Natural killer cell (primary cell): Measurements from ENCODE around the gene C12orf43. TPM values are rescaled to one million over a fixed set of nuclear protein-coding genes. Genes with fewer than 3 reads are reported as not detected.

ENCODE experiments used
- ATAC-seq, 3 donors: fragments of 150-1000 bp in 2 of 3; fragments of 200-7000 bp in 1 of 3; cut with Tn5 transposase; 1 replicate in 1 of 3; 2 replicates in 2 of 3; pipeline ENCODE4 v1.10.0; 2021; ENCODE audit warnings: mild to moderate bottlenecking in 2 of 3, moderate library complexity in 2 of 3
- DNase-seq, 2 donors: peaks; one replicate each; pipeline versions ENCODE4 v3.0.0 to v3.0.0-alpha.2; 2013 to 2021; ENCODE audit warnings: mixed read lengths in 1 of 2
- H3K27ac ChIP-seq: one replicate; pipeline ENCODE4 v1.5.1; 2013; ENCODE audit warnings: mild to moderate bottlenecking, low read length
- H3K27me3 ChIP-seq: one replicate; pipeline ENCODE4 v1.6.1; 2013; ENCODE audit warnings: low read length; ENCODE audit not compliant: control insufficient read depth, insufficient read depth
- H3K36me3 ChIP-seq: one replicate; pipeline ENCODE4 v1.6.1; 2013; ENCODE audit warnings: low read length; ENCODE audit not compliant: control insufficient read depth, insufficient read depth
- H3K4me1 ChIP-seq: one replicate; pipeline ENCODE4 v1.6.1; 2013; ENCODE audit warnings: low read length; ENCODE audit not compliant: control insufficient read depth, insufficient read depth
- H3K4me3 ChIP-seq: one replicate; pipeline ENCODE4 v1.5.1; 2013; ENCODE audit warnings: low read length
- H3K9me3 ChIP-seq: one replicate; pipeline ENCODE4 v1.6.1; 2013; ENCODE audit warnings: low read length; ENCODE audit not compliant: control insufficient read depth, insufficient read depth
- H3K27ac Mint-ChIP-seq, 2 donors: one replicate each; pipeline ENCODE4 v1.8.0; 2022; ENCODE audit warnings: mild to moderate bottlenecking in 2 of 2, mixed read lengths in 2 of 2, moderate library complexity in 1 of 2
- H3K27me3 Mint-ChIP-seq, 2 donors: one replicate each; pipeline ENCODE4 v1.8.0; 2022; ENCODE audit warnings: low read depth in 2 of 2, mixed read lengths in 2 of 2
- H3K36me3 Mint-ChIP-seq: one replicate; pipeline ENCODE4 v1.8.0; 2022; ENCODE audit warnings: mixed read lengths
- H3K4me1 Mint-ChIP-seq, 2 donors: one replicate each; pipeline ENCODE4 v1.8.0; 2022; ENCODE audit warnings: mixed read lengths in 2 of 2
- H3K4me3 Mint-ChIP-seq: one replicate; pipeline ENCODE4 v1.8.0; 2022; ENCODE audit warnings: mild to moderate bottlenecking, moderate library complexity, mixed read lengths
- H3K9me3 Mint-ChIP-seq, 2 donors: one replicate each; pipeline ENCODE4 v1.8.0; 2022; ENCODE audit warnings: mixed read lengths in 2 of 2
- WGBS: methylation state at CpG from one replicate; pipeline ENCODE4 v1.1.7; 2013; ENCODE audit warnings: missing lambda C conversion rate; ENCODE audit not compliant: insufficient coverage; 5-methylcytosine and 5-hydroxymethylcytosine counted together
- intact Hi-C: fragments of 100-400 bp; cut with micrococcal nuclease; formaldehyde crosslinking; loops from one replicate; pipeline ENCODE4 v1.14.2; 2022
- total RNA-seq, 4 donors: library from RNA; stranded (reverse); fragments of 120-200 nt in 1 of 4; gene quantifications; one replicate each; pipeline versions ENCODE4 v1.2.3 to v1.2.4, GENCODE V29; 2013 to 2022
- TF ChIP-seq, protein P1 (sequence below): fragments of 200-600 bp; IDR thresholded peaks from one replicate; pipeline ENCODE4 v1.8.0; 2022; ENCODE audit warnings: antibody characterized with exemption

C12orf43 gene
- total RNA-seq, 3 donors from 2014 or later (not counting 1 experiment from before 2014, with no cell fraction given), result 16.0 to 19.9 (median 18.0) TPM

DNA sequence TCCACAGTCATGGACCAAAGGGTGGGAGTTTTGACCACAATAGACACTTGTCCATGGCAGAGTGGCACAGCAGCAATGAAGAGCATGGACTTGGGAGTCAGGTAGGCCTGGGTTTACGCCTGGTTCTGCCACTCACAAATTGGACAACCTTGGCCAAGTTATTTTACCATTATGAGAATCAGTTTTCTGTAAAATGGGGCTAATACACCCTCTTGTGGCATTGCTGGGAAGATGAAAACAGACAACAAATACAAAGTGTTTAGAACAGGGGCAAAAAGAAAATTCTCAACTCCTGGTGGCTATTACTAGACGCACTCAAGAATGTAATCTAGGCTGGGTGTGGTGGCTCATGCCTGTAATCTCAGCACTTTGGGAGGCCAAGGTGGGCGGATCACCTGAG lies 2.6 kb downstream of the C12orf43 start:
- H3K4me3 ChIP-seq, result no peak overlapping the region
- Mint-ChIP-seq H3K27me3 (no peaks in the 10 kb centered on the region), H3K36me3 (no peaks in the 10 kb centered on the region), H3K4me3 (peak overlapping the region; percentile 17), H3K4me1 (peaks cover 10 to 19% of the 10 kb centered on the region in 2 donors), H3K27ac (no peak overlapping the region), H3K9me3 (no peaks in the 10 kb centered on the region)
- ATAC-seq, result no peak
- TF ChIP-seq, protein P1, sequence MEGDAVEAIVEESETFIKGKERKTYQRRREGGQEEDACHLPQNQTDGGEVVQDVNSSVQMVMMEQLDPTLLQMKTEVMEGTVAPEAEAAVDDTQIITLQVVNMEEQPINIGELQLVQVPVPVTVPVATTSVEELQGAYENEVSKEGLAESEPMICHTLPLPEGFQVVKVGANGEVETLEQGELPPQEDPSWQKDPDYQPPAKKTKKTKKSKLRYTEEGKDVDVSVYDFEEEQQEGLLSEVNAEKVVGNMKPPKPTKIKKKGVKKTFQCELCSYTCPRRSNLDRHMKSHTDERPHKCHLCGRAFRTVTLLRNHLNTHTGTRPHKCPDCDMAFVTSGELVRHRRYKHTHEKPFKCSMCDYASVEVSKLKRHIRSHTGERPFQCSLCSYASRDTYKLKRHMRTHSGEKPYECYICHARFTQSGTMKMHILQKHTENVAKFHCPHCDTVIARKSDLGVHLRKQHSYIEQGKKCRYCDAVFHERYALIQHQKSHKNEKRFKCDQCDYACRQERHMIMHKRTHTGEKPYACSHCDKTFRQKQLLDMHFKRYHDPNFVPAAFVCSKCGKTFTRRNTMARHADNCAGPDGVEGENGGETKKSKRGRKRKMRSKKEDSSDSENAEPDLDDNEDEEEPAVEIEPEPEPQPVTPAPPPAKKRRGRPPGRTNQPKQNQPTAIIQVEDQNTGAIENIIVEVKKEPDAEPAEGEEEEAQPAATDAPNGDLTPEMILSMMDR, result no peak
- no peak overlapping the region for H3K27ac ChIP-seq
- DNase-seq, result no peak
- H3K36me3 ChIP-seq, result peaks cover 25% of the 10 kb centered on the region
- H3K4me1 ChIP-seq, result peaks cover 9% of the 10 kb centered on the region
- no peaks in the 10 kb centered on the region for H3K9me3 ChIP-seq
- H3K27me3 ChIP-seq, result no peaks in the 10 kb centered on the region
- WGBS, result 89% methylated on average over 3 of the region's 3 CpGs
- intact Hi-C loops, result no loop called here

DNA sequence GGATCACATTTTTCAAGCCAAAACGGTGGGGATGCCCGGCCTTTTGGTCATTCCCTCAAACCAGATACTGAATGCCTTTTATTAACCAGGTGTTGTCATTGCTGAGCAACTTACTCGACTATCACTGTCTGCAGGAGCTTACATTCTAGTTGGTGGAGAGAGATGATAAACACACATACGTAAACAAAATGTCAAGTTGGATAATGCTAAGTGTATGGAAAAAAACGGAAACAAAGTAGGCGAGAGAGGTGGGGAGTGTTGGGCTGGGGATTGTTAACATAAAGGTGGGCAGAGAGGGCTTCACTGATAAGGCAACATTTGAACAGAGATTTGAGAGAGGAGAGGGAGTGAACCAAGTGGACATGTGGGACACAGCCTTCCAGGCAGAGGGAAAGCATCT lies 4.5 kb downstream of the C12orf43 start:
- no peaks in the 10 kb centered on the region for H3K36me3 Mint-ChIP-seq
- Histone ChIP-seq H3K4me1 (peaks cover 9% of the 10 kb centered on the region), H3K36me3 (peaks cover 33% of the 10 kb centered on the region), H3K9me3 (no peaks in the 10 kb centered on the region), H3K27me3 (no peaks in the 10 kb centered on the region), H3K4me3 (no peak overlapping the region), H3K27ac (no peak overlapping the region)
- peaks cover 10 to 19% of the 10 kb centered on the region in 2 donors for H3K4me1 Mint-ChIP-seq
- no peak overlapping the region for H3K27ac Mint-ChIP-seq
- intact Hi-C loops, result no loop called here
- no peaks in the 10 kb centered on the region for H3K9me3 Mint-ChIP-seq
- no peaks in the 10 kb centered on the region for H3K27me3 Mint-ChIP-seq
- 97% methylated on average over 6 of the region's 6 CpGs for WGBS
- ATAC-seq, result no peak
- no peak for DNase-seq
- TF ChIP-seq, protein P1, result no peak
- H3K4me3 Mint-ChIP-seq, result peak overlapping the region; percentile 37

DNA sequence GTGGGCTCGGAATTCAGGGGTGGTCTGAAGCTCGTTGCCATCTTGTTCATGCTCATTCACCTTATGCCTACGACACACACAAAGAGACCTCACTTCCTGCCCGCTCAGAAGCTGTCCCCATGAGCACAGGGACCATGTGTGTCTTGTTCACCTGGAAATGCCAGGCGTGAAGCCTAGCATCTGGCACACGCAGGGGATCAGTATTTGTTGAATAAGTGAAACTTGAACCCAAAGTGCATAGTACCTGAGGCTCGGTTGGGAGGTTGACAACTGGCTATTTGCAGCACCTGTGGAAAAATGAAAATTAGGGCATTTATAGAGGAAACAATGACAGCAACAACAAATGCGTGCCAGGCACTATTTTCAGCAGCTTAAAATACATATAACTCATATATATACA lies 5.4 kb downstream of the C12orf43 start:
- TF ChIP-seq, protein P1, result no peak
- intact Hi-C loops, result no loop called here
- ATAC-seq (no peak), DNase-seq (no peak)
- Histone ChIP-seq H3K4me3 (no peak overlapping the region), H3K36me3 (peaks cover 39% of the 10 kb centered on the region), H3K4me1 (peaks cover 3% of the 10 kb centered on the region), H3K9me3 (no peaks in the 10 kb centered on the region), H3K27me3 (no peaks in the 10 kb centered on the region), H3K27ac (no peak overlapping the region)
- no peaks in the 10 kb centered on the region for H3K27me3 Mint-ChIP-seq
- no peak overlapping the region for H3K4me3 Mint-ChIP-seq
- H3K27ac Mint-ChIP-seq, result no peak overlapping the region
- H3K9me3 Mint-ChIP-seq, result no peaks in the 10 kb centered on the region
- 93% methylated on average over 7 of the region's 8 CpGs for WGBS
- H3K36me3 Mint-ChIP-seq, result no peaks in the 10 kb centered on the region
- H3K4me1 Mint-ChIP-seq, result peaks cover 3 to 12% of the 10 kb centered on the region in 2 donors

DNA sequence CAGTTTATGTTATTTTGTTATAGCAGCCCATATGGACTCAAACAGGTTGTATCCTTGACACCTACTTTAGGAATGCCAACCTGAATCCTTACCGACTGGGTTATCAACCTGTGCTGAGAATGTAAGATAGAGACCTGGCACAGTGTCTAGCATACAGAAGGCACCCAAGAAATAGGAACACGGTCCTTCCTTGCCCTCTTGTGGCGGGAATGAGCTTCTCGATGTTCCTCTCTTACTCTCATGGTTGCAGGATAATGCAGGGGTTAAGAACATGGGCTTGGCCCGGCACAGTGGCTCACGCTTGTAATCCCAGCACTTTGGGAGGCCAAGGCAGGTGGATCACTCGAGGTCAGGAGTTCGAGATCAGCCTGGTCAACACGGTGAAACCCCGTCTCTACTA lies 6.5 kb downstream of the C12orf43 start:
- Mint-ChIP-seq H3K4me1 (peaks cover 0 to 12% of the 10 kb centered on the region in 2 donors), H3K27me3 (no peaks in the 10 kb centered on the region), H3K9me3 (no peaks in the 10 kb centered on the region), H3K4me3 (no peak overlapping the region), H3K27ac (no peak overlapping the region), H3K36me3 (no peaks in the 10 kb centered on the region)
- WGBS, result 93% methylated on average over 10 of the region's 10 CpGs
- TF ChIP-seq, protein P1, result no peak
- intact Hi-C loops, result loop anchor here (5.0 kb wide), 1 partner anchor 88 kb away; no protein-coding TSS in a partner anchor
- no peak for DNase-seq
- no peak for ATAC-seq
- Histone ChIP-seq H3K27ac (no peak overlapping the region), H3K4me1 (no peaks in the 10 kb centered on the region), H3K27me3 (no peaks in the 10 kb centered on the region), H3K4me3 (no peak overlapping the region), H3K9me3 (no peaks in the 10 kb centered on the region), H3K36me3 (peaks cover 42% of the 10 kb centered on the region)
